ENCODE data around the gene DIP2C. TPM values are rescaled to one million over a fixed set of nuclear protein-coding genes. Genes with fewer than 3 reads are reported as not detected.

DIP2C gene
- total RNA-seq, 4 donors from 2014 or later, result 10.5 to 40.5 (median 19.5) TPM

- no peak overlapping the region for H3K4me3 ChIP-seq
- no peaks in the 10 kb centered on the region for H3K36me3 ChIP-seq
- no peak for DNase-seq
- no peaks in the 10 kb centered on the region for H3K9me3 ChIP-seq
- peaks cover 0 to 4% of the 10 kb centered on the region in 2 donors for H3K4me1 ChIP-seq
- intact Hi-C loops (cut with DNase I; ENCODE audit: low total_unique reads), result loop anchor here (5.0 to 10.0 kb wide), 2 partner anchors 175 to 278 kb away; partner anchors contain the start of gene DIP2C
- H3K27me3 ChIP-seq, result no peaks in the 10 kb centered on the region
- H3K27ac ChIP-seq, result no peak overlapping the region
- TF ChIP-seq CTCF (IDR thresholded peaks at IDR 0.05), result no peak
- TF ChIP-seq POLR2A (IDR thresholded peaks at IDR 0.05), result no peak
Observed at GRCh38 chr10:509361-510102, 179.9 kb downstream of the DIP2C start.

GRCh38 chr10:508726-509125 lies 180.7 kb downstream of the DIP2C start:
- Histone ChIP-seq H3K9me3 (no peaks in the 10 kb centered on the region), H3K4me1 (peaks cover 0 to 4% of the 10 kb centered on the region in 2 donors), H3K36me3 (no peaks in the 10 kb centered on the region), H3K4me3 (no peak overlapping the region), H3K27me3 (no peaks in the 10 kb centered on the region), H3K27ac (no peak overlapping the region)
- no peak for TF ChIP-seq POLR2A (IDR thresholded peaks at IDR 0.05)
- TF ChIP-seq CTCF (IDR thresholded peaks at IDR 0.05), result no peak
- intact Hi-C loops (cut with DNase I; ENCODE audit: low total_unique reads), result no loop called here
- DNase-seq, result no peak

GRCh38 chr10:507908-508444 lies 181.5 kb downstream of the DIP2C start:
- Histone ChIP-seq H3K9me3 (no peaks in the 10 kb centered on the region), H3K27ac (no peak overlapping the region), H3K4me1 (peaks cover 0 to 4% of the 10 kb centered on the region in 2 donors), H3K27me3 (no peaks in the 10 kb centered on the region), H3K36me3 (no peaks in the 10 kb centered on the region), H3K4me3 (no peak overlapping the region)
- intact Hi-C loops (cut with DNase I; ENCODE audit: low total_unique reads), result no loop called here
- no peak for TF ChIP-seq CTCF (IDR thresholded peaks at IDR 0.05)
- no peak for TF ChIP-seq POLR2A (IDR thresholded peaks at IDR 0.05)
- DNase-seq, result no peak

GRCh38 chr10:507355-507699 lies 182.1 kb downstream of the DIP2C start:
- DNase-seq, result no peak
- intact Hi-C loops (cut with DNase I; ENCODE audit: low total_unique reads), result no loop called here
- Histone ChIP-seq H3K4me3 (no peak overlapping the region), H3K27ac (no peak overlapping the region), H3K9me3 (no peaks in the 10 kb centered on the region), H3K27me3 (no peaks in the 10 kb centered on the region), H3K36me3 (no peaks in the 10 kb centered on the region), H3K4me1 (peaks cover 0 to 4% of the 10 kb centered on the region in 2 donors)
- TF ChIP-seq CTCF (IDR thresholded peaks at IDR 0.05) (no peak), POLR2A (IDR thresholded peaks at IDR 0.05) (no peak)
